Glutamatergic neuron (in vitro differentiated cells): Measurements from ENCODE around the gene RNF220. TPM values are rescaled to one million over a fixed set of nuclear protein-coding genes. Genes with fewer than 3 reads are reported as not detected.

ENCODE experiments used
- DNase-seq: peaks from one replicate; pipeline ENCODE4 v3.0.0; 2022
- H3K27ac Mint-ChIP-seq: one replicate; pipeline ENCODE4 v1.8.0; 2020; ENCODE audit warnings: mild to moderate bottlenecking, mixed read lengths, inconsistent platforms; ENCODE audit not compliant: unreplicated experiment
- H3K27me3 Mint-ChIP-seq: one replicate; pipeline ENCODE4 v1.8.0; 2020; ENCODE audit warnings: mild to moderate bottlenecking, moderate library complexity, mixed read lengths, inconsistent platforms; ENCODE audit not compliant: unreplicated experiment
- H3K36me3 Mint-ChIP-seq: one replicate; pipeline ENCODE4 v1.8.0; 2020; ENCODE audit warnings: mild to moderate bottlenecking, mixed read lengths, inconsistent platforms; ENCODE audit not compliant: unreplicated experiment
- H3K4me1 Mint-ChIP-seq: one replicate; pipeline ENCODE4 v1.8.0; 2020; ENCODE audit warnings: mild to moderate bottlenecking, low read depth, mixed read lengths, inconsistent platforms; ENCODE audit not compliant: unreplicated experiment
- H3K4me3 Mint-ChIP-seq: one replicate; pipeline ENCODE4 v1.8.0; 2020; ENCODE audit warnings: mild to moderate bottlenecking, mixed read lengths, inconsistent platforms; ENCODE audit not compliant: unreplicated experiment
- H3K9me3 Mint-ChIP-seq: one replicate; pipeline ENCODE4 v1.8.0; 2020; ENCODE audit warnings: mild to moderate bottlenecking, moderate library complexity, mixed read lengths, inconsistent platforms; ENCODE audit not compliant: unreplicated experiment
- total RNA-seq: library from RNA; stranded (reverse); fragmentation: NEBNext Ultra II Directional; extraction: Animal tissue kit (Norgen Biotek cat#: 25700); gene quantifications from one replicate; pipeline ENCODE4 v1.2.1, GENCODE V29; 2021; ENCODE audit not compliant: unreplicated experiment
- TF ChIP-seq, protein P1 (sequence below): fragments of 200-600 bp; sonication (generic); IDR thresholded peaks from one replicate; pipeline ENCODE4 v1.5.0; 2021; ENCODE audit not compliant: partially characterized antibody, unreplicated experiment

The RNF220 gene
- total RNA-seq, 1 donor from 2014 or later = 99.4 TPM

DNA sequence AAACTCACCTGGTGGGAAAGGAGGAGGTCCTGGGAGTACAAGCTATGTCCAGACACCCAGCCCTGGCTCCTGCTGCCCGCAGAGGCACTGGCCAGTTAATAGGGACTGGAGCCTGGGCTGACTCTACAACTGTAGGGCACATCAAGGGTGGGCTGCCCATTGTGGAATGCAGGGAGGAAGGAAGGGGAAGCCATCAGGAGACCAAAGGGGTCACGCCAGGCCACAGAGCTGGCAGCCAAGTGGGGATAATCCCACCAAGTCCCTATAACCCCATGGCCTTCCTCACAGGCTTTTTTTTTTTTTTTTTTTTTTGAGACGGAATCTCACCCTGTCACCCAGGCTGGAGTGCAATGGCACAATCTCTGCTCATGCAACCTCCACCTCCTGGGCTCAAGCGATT is 254.5 kb downstream of the RNF220 start:
- TF ChIP-seq, protein P1, sequence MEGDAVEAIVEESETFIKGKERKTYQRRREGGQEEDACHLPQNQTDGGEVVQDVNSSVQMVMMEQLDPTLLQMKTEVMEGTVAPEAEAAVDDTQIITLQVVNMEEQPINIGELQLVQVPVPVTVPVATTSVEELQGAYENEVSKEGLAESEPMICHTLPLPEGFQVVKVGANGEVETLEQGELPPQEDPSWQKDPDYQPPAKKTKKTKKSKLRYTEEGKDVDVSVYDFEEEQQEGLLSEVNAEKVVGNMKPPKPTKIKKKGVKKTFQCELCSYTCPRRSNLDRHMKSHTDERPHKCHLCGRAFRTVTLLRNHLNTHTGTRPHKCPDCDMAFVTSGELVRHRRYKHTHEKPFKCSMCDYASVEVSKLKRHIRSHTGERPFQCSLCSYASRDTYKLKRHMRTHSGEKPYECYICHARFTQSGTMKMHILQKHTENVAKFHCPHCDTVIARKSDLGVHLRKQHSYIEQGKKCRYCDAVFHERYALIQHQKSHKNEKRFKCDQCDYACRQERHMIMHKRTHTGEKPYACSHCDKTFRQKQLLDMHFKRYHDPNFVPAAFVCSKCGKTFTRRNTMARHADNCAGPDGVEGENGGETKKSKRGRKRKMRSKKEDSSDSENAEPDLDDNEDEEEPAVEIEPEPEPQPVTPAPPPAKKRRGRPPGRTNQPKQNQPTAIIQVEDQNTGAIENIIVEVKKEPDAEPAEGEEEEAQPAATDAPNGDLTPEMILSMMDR = no peak
- no peak overlapping the region for H3K4me3 Mint-ChIP-seq
- no peaks in the 10 kb centered on the region for H3K36me3 Mint-ChIP-seq
- H3K9me3 Mint-ChIP-seq = peaks cover 1% of the 10 kb centered on the region
- no peaks in the 10 kb centered on the region for H3K27me3 Mint-ChIP-seq
- no peak for DNase-seq
- peaks cover 1% of the 10 kb centered on the region for H3K4me1 Mint-ChIP-seq
- H3K27ac Mint-ChIP-seq = no peak overlapping the region

- TF ChIP-seq, protein P1 = no peak
- H3K36me3 Mint-ChIP-seq = no peaks in the 10 kb centered on the region
- H3K27me3 Mint-ChIP-seq = peaks cover 2% of the 10 kb centered on the region
- peaks cover 1% of the 10 kb centered on the region for H3K4me1 Mint-ChIP-seq
- no peak overlapping the region for H3K27ac Mint-ChIP-seq
- no peak for DNase-seq
- H3K9me3 Mint-ChIP-seq = peaks cover 1% of the 10 kb centered on the region
- no peak overlapping the region for H3K4me3 Mint-ChIP-seq
These were observed 255.1 kb downstream of the RNF220 start for GRCh38 chr1:44660176-44660575.

DNA sequence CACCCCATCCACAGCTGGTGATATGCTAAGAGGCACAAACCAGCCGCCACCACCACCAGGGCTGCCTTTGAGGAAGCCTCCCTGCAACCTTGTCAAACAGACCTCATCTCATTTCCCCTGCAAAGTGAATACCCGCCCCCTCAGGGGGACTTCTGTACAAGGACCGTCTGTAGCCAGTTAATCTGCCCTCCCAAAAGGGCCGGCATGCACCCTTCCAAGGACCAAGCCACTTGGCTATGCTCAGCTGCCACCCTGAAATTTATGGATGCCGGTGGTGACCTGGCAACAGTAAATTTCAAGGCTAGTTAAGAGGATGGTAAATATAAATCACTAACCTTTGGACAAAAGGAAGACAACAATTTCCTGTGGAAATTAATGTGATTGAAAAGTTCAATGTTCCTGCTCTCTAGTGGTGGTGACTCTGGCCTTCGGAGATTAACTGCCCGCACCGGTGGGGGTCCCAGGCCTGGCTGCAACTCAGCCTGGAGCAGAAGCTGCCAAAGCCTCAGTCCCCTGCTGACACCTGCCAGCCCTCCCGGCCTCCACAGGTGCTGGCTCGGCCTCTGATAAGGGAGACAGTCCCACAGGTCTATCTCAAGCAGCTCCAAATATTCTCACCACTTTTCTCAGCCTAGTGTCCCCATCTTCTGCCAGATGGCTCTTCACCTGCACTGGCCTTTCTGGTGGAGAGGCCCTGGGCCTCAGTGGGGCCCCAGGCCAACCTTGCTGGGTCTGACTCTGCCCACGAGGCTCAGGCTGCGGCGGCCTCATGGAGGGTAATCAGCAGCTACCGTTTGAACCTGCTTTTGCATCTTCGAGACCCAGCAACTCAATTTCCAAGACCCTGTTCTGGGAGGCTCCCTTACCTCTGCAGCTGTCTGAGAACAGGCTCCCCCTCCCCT is 257.0 kb downstream of the RNF220 start:
- H3K27me3 Mint-ChIP-seq = peaks cover 2% of the 10 kb centered on the region
- peaks cover 1% of the 10 kb centered on the region for H3K4me1 Mint-ChIP-seq
- no peak for DNase-seq
- H3K36me3 Mint-ChIP-seq = no peaks in the 10 kb centered on the region
- H3K27ac Mint-ChIP-seq = no peak overlapping the region
- TF ChIP-seq, protein P1 = no peak
- no peak overlapping the region for H3K4me3 Mint-ChIP-seq
- peaks cover 1% of the 10 kb centered on the region for H3K9me3 Mint-ChIP-seq

- Mint-ChIP-seq H3K9me3 (peaks cover 3% of the 10 kb centered on the region), H3K27me3 (peaks cover 2% of the 10 kb centered on the region), H3K36me3 (no peaks in the 10 kb centered on the region), H3K4me3 (no peak overlapping the region), H3K27ac (no peak overlapping the region), H3K4me1 (peaks cover 1% of the 10 kb centered on the region)
- no peak for DNase-seq
- TF ChIP-seq, protein P1 = no peak
These were observed 257.6 kb downstream of the RNF220 start for GRCh38 chr1:44662683-44663030.

DNA sequence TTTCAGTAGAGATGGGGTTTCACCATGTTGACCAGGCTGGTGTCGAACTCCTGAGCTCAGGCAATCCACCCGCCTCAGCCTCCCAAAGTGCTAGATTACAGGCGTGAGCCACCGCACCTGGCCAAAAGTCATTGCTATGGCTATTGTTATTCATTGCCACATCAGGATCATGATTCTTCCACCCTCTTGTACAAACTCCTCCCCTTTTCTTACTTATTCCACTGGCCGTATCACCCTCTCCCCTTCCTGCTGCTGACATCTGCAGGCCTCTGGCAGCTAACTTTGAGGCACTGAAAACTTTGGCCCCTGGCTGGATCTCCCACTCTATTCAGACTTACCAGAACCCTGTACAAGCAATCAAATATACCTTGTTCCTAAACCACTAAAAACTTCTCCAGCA is 258.4 kb downstream of the RNF220 start:
- Mint-ChIP-seq H3K4me1 (peaks cover 1% of the 10 kb centered on the region), H3K27ac (no peak overlapping the region), H3K27me3 (peaks cover 2% of the 10 kb centered on the region), H3K36me3 (no peaks in the 10 kb centered on the region), H3K9me3 (peaks cover 3% of the 10 kb centered on the region), H3K4me3 (no peak overlapping the region)
- DNase-seq = no peak
- TF ChIP-seq, protein P1 = no peak
